K562 (cell line): ENCODE data around the gene ADAM19. TPM values are rescaled to one million over a fixed set of nuclear protein-coding genes. Genes with fewer than 3 reads are reported as not detected.

Experiments
- CBFA2T3 ChIP-seq: fragments of 450-650 bp; IDR thresholded peaks from 2 replicates; pipeline ENCODE4 v1.6.1; 2017
- CTCF ChIP-seq, 3 experiments: IDR thresholded peaks in 2 of 3; conservative IDR thresholded peaks in 1 of 3; 2 replicates each; pipeline ENCODE4 v1.5.1; 2011 to 2012; ENCODE audit warnings: low read length in 3 of 3, mild to moderate bottlenecking in 3 of 3, control low read depth in 2 of 3, improper control_type of control experiment in 1 of 3, inconsistent platforms in 1 of 3, low read depth in 1 of 3, mixed read lengths in 1 of 3, moderate library complexity in 1 of 3; ENCODE audit not compliant: insufficient read depth in 2 of 3
- ELK1 ChIP-seq: sonication (generic); formaldehyde crosslinking; IDR thresholded peaks from 2 replicates; pipeline ENCODE4 v1.8.1; 2022; ENCODE audit warnings: missing genetic modification reagents
- MAX ChIP-seq: sonication (generic); formaldehyde crosslinking; IDR thresholded peaks from 2 replicates; pipeline ENCODE4 v1.9.0; 2022; ENCODE audit warnings: mild to moderate bottlenecking, missing genetic modification reagents
- POLR2B ChIP-seq: fragments of 450-650 bp; IDR thresholded peaks from 2 replicates; pipeline ENCODE4 v1.6.1; 2018; ENCODE audit warnings: low read depth; ENCODE audit not compliant: partially characterized antibody
- RFX1 ChIP-seq: fragments of 450-650 bp; IDR thresholded peaks from 2 replicates; pipeline ENCODE4 v1.6.1; 2016; ENCODE audit warnings: mild to moderate bottlenecking, moderate library complexity
- polyA plus RNA-seq, 8 experiments: library from polyadenylated mRNA; depleted of rRNA in 4 of 8; stranded (reverse) in 5 of 8; unstranded in 3 of 8; fragments of >200 nt; fragmentation: Nextera tagmentation in 2 of 8; fragmentation: Illumina TruSeq in 1 of 8; extraction: Ambion mirVana in 2 of 8; extraction: Trizol in 1 of 8; gene quantifications; 2 replicates each; pipeline versions ENCODE4 v1.2.1 to v1.2.3, GENCODE V29; 2011 to 2014; ENCODE audit warnings: inconsistent platforms in 1 of 8, missing spikeins in 1 of 8
- total RNA-seq, 7 experiments: library from RNA; depleted of rRNA in 6 of 7; stranded (reverse); fragments of >200 nt in 6 of 7; fragmentation: Illumina TruSeq in 2 of 7; extraction: Trizol in 2 of 7; gene quantifications; 2 replicates each; pipeline versions ENCODE4 v1.2.1 to v1.2.3, GENCODE V29; 2011 to 2021; ENCODE audit warnings: low replicate concordance in 1 of 7

ADAM19 gene
- total and polyA plus RNA-seq, 9 of the 15 experiments (the other 6 are each of a cell fraction or from before 2014, with no cell fraction given), result 0.11 to 1.1 (median 0.43) TPM

GRCh38 chr5:157476702-157477408 lies 98.7 kb downstream of the ADAM19 start (continued):
- TF ChIP-seq ELK1 (CRISPR knock-in tag) (no peak), CTCF (IDR thresholded peaks at IDR 0.05 in 2 of 3, conservative IDR thresholded peaks at IDR 0.05 in 1 of 3; ENCODE audit: insufficient read depth in 2 of 3, low read depth in 1 of 3, low read length in 3 of 3) (peak; percentile 71 to 92 (median 80)), CBFA2T3 (0 out of 2 replicates have a peak, but pooled peaks have one; percentile 5), RFX1 (no peak), POLR2B (no peak), MAX (CRISPR knock-in tag) (no peak)
